Duodenal mucosa (tissue), 2 donors: ENCODE results near the gene WDFY1.

Experiments used
- H3K27ac ChIP-seq: one replicate; pipeline ENCODE4 v1.7.0; 2013; ENCODE audit warnings: low read depth, low read length
- H3K27me3 ChIP-seq, 2 donors: one replicate each; pipeline ENCODE4 v1.7.0; 2013; ENCODE audit warnings: low read length in 2 of 2, control low read depth in 1 of 2; ENCODE audit not compliant: insufficient read depth in 2 of 2, control insufficient read depth in 1 of 2
- H3K36me3 ChIP-seq, 2 donors: one replicate each; pipeline ENCODE4 v1.7.0; 2013; ENCODE audit warnings: low read length in 2 of 2, control low read depth in 1 of 2; ENCODE audit not compliant: insufficient read depth in 2 of 2, control insufficient read depth in 1 of 2
- H3K4me1 ChIP-seq, 2 donors: one replicate each; pipeline ENCODE4 v1.7.0; 2013; ENCODE audit warnings: low read length in 2 of 2, control low read depth in 1 of 2; ENCODE audit not compliant: insufficient read depth in 2 of 2, control insufficient read depth in 1 of 2
- H3K4me3 ChIP-seq, 2 donors: one replicate each; pipeline ENCODE4 v1.7.0; 2013; ENCODE audit warnings: low read length in 2 of 2, low read depth in 1 of 2
- H3K9ac ChIP-seq, 2 donors: one replicate each; pipeline ENCODE4 v1.7.0; 2013; ENCODE audit warnings: low read length in 2 of 2, low read depth in 1 of 2
- H3K9me3 ChIP-seq, 2 donors: one replicate each; pipeline ENCODE4 v1.7.0; 2013; ENCODE audit warnings: low read length in 2 of 2, control low read depth in 1 of 2; ENCODE audit not compliant: control insufficient read depth in 1 of 2

Gene WDFY1

GRCh38 chr2:223979730-223980396 lies 34.7 kb upstream of the WDFY1 start:
- H3K4me3 ChIP-seq = no peak overlapping the region
- H3K27me3 ChIP-seq = no peaks in the 10 kb centered on the region
- H3K9me3 ChIP-seq = no peaks in the 10 kb centered on the region
- H3K36me3 ChIP-seq = no peaks in the 10 kb centered on the region
- H3K27ac ChIP-seq = no peak overlapping the region
- no peaks in the 10 kb centered on the region for H3K4me1 ChIP-seq
- H3K9ac ChIP-seq = no peak overlapping the region

- H3K4me3 ChIP-seq = no peak overlapping the region
- H3K9me3 ChIP-seq = no peaks in the 10 kb centered on the region
- no peak overlapping the region for H3K27ac ChIP-seq
- H3K36me3 ChIP-seq = no peaks in the 10 kb centered on the region
- H3K27me3 ChIP-seq = no peaks in the 10 kb centered on the region
- no peaks in the 10 kb centered on the region for H3K4me1 ChIP-seq
- no peak overlapping the region for H3K9ac ChIP-seq
Observed at GRCh38 chr2:223978451-223978850, 33.3 kb upstream of the WDFY1 start.

GRCh38 chr2:223976635-223977226 lies 31.6 kb upstream of the WDFY1 start:
- Histone ChIP-seq H3K4me1 (no peaks in the 10 kb centered on the region), H3K27me3 (no peaks in the 10 kb centered on the region), H3K9ac (no peak overlapping the region), H3K4me3 (no peak overlapping the region), H3K36me3 (no peaks in the 10 kb centered on the region), H3K9me3 (no peaks in the 10 kb centered on the region), H3K27ac (no peak overlapping the region)

GRCh38 chr2:223973606-223974005 lies 28.5 kb upstream of the WDFY1 start:
- Histone ChIP-seq H3K9ac (no peak overlapping the region), H3K27ac (no peak overlapping the region)

GRCh38 chr2:223972656-223973102 lies 27.5 kb upstream of the WDFY1 start:
- no peaks in the 10 kb centered on the region for H3K27me3 ChIP-seq
- no peak overlapping the region for H3K4me3 ChIP-seq
- no peak overlapping the region for H3K9ac ChIP-seq
- no peaks in the 10 kb centered on the region for H3K9me3 ChIP-seq
- H3K27ac ChIP-seq = no peak overlapping the region
- H3K4me1 ChIP-seq = no peaks in the 10 kb centered on the region
- peaks cover 0 to 6% of the 10 kb centered on the region in 2 donors for H3K36me3 ChIP-seq

More at GRCh38 chr2:223973606-223974005, 28.5 kb upstream of the WDFY1 start:
- H3K9me3 ChIP-seq = no peaks in the 10 kb centered on the region
- no peaks in the 10 kb centered on the region for H3K4me1 ChIP-seq
- H3K4me3 ChIP-seq = no peak overlapping the region
- no peaks in the 10 kb centered on the region for H3K36me3 ChIP-seq
- H3K27me3 ChIP-seq = no peaks in the 10 kb centered on the region

GRCh38 chr2:223971731-223972130 lies 26.6 kb upstream of the WDFY1 start:
- peaks cover 3 to 15% of the 10 kb centered on the region in 2 donors for H3K36me3 ChIP-seq
- H3K4me1 ChIP-seq = no peaks in the 10 kb centered on the region
- no peaks in the 10 kb centered on the region for H3K9me3 ChIP-seq
- no peak overlapping the region for H3K4me3 ChIP-seq
- no peak overlapping the region for H3K27ac ChIP-seq
- H3K27me3 ChIP-seq = no peaks in the 10 kb centered on the region
- H3K9ac ChIP-seq = no peak overlapping the region

GRCh38 chr2:223970343-223971128 lies 25.4 kb upstream of the WDFY1 start:
- H3K9me3 ChIP-seq = no peaks in the 10 kb centered on the region
- H3K27ac ChIP-seq = no peak overlapping the region
- H3K9ac ChIP-seq = no peak overlapping the region
- H3K4me1 ChIP-seq = no peaks in the 10 kb centered on the region
- peaks cover 6 to 23% of the 10 kb centered on the region in 2 donors for H3K36me3 ChIP-seq
- no peaks in the 10 kb centered on the region for H3K27me3 ChIP-seq
- no peak overlapping the region for H3K4me3 ChIP-seq

- Histone ChIP-seq H3K36me3 (peaks cover 6 to 23% of the 10 kb centered on the region in 2 donors), H3K4me1 (no peaks in the 10 kb centered on the region), H3K27ac (no peak overlapping the region), H3K9me3 (no peaks in the 10 kb centered on the region), H3K4me3 (no peak overlapping the region), H3K27me3 (no peaks in the 10 kb centered on the region), H3K9ac (no peak overlapping the region)
Observed at GRCh38 chr2:223969856-223970255, 24.7 kb upstream of the WDFY1 start.

- no peak overlapping the region for H3K4me3 ChIP-seq
- H3K4me1 ChIP-seq = no peaks in the 10 kb centered on the region
- H3K9ac ChIP-seq = no peak overlapping the region
- no peak overlapping the region for H3K27ac ChIP-seq
- H3K9me3 ChIP-seq = no peaks in the 10 kb centered on the region
- no peaks in the 10 kb centered on the region for H3K27me3 ChIP-seq
- peaks cover 6 to 23% of the 10 kb centered on the region in 2 donors for H3K36me3 ChIP-seq
Observed at GRCh38 chr2:223969315-223969714, 24.2 kb upstream of the WDFY1 start.

GRCh38 chr2:223967981-223968380 lies 22.8 kb upstream of the WDFY1 start:
- Histone ChIP-seq H3K36me3 (peaks cover 6 to 30% of the 10 kb centered on the region in 2 donors), H3K4me1 (no peaks in the 10 kb centered on the region), H3K9me3 (no peaks in the 10 kb centered on the region), H3K9ac (no peak overlapping the region), H3K27me3 (no peaks in the 10 kb centered on the region), H3K27ac (no peak overlapping the region), H3K4me3 (no peak overlapping the region)
